Cardiac fibroblast (primary cell): ENCODE data around the gene PROC.
A peak's percentile ranks its signal among the peaks of the same experiment; 100 is the strongest.

Experiments
- DNase-seq, 2 donors: peaks; one replicate each; pipeline versions ENCODE4 v3.0.0 to v3.0.0-alpha.2; 2010; ENCODE audit warnings: low read depth in 2 of 2
- H3K4me3 ChIP-seq, 2 donors: replicated peaks in 1 of 2; 1 replicate in 1 of 2; 2 replicates in 1 of 2; pipeline ENCODE4 v1.5.1; 2011; ENCODE audit warnings: low read depth in 2 of 2, low read length in 2 of 2, mild to moderate bottlenecking in 2 of 2, moderate library complexity in 1 of 2
- CTCF ChIP-seq: IDR thresholded peaks from one replicate; pipeline ENCODE4 v1.5.1; 2011; ENCODE audit warnings: low read depth, mild to moderate bottlenecking, low read length, inconsistent platforms

Gene PROC

GRCh38 chr2:127401757-127402695 lies 16.2 kb upstream of the PROC start:
- TF ChIP-seq CTCF = no peak
- no peak overlapping the region for H3K4me3 ChIP-seq
- no peak for DNase-seq

- no peak for DNase-seq
- TF ChIP-seq CTCF = no peak
- H3K4me3 ChIP-seq = no peak overlapping the region
These were observed 14.8 kb upstream of the PROC start for GRCh38 chr2:127403460-127403859.

GRCh38 chr2:127404466-127405254 lies 13.6 kb upstream of the PROC start:
- no peak for DNase-seq
- TF ChIP-seq CTCF = no peak
- no peak overlapping the region for H3K4me3 ChIP-seq

GRCh38 chr2:127405255-127405610 lies 13.0 kb upstream of the PROC start:
- no peak for DNase-seq
- H3K4me3 ChIP-seq = no peak overlapping the region
- TF ChIP-seq CTCF = no peak

- no peak for TF ChIP-seq CTCF
- H3K4me3 ChIP-seq = no peak overlapping the region
- DNase-seq = peak; percentile 47 to 56
These were observed 11.8 kb upstream of the PROC start for GRCh38 chr2:127406454-127406853.

- H3K4me3 ChIP-seq = no peak overlapping the region
- no peak for DNase-seq
- no peak for TF ChIP-seq CTCF
These were observed 11.1 kb upstream of the PROC start for GRCh38 chr2:127407091-127407490.
